Measurements from ENCODE around the gene KREMEN1.

DNA sequence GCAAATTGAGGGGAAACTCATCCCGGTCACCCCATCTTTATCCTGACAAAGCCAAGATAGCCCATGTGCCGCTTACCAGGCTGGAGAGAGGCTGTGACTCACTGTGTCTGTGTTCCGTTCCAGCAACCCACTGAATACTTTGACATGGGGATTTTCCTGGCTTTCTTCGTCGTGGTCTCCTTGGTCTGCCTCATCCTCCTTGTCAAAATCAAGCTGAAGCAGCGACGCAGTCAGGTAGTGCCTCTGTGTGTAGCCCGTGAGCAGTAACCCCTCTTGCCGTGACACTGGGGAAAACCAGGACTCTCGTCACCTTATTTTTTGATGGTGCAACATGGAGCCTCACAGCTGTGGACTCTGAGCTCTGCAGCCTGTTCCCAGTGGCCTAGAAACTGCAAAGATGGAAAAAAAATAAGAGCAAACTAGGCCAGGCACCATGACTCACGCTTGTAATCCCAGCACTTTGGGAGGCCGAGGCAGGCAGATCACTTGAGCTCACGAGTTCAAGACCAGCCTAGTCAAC is 28.1 kb upstream of the KREMEN1 start:
- TF ChIP-seq, protein P1, sequence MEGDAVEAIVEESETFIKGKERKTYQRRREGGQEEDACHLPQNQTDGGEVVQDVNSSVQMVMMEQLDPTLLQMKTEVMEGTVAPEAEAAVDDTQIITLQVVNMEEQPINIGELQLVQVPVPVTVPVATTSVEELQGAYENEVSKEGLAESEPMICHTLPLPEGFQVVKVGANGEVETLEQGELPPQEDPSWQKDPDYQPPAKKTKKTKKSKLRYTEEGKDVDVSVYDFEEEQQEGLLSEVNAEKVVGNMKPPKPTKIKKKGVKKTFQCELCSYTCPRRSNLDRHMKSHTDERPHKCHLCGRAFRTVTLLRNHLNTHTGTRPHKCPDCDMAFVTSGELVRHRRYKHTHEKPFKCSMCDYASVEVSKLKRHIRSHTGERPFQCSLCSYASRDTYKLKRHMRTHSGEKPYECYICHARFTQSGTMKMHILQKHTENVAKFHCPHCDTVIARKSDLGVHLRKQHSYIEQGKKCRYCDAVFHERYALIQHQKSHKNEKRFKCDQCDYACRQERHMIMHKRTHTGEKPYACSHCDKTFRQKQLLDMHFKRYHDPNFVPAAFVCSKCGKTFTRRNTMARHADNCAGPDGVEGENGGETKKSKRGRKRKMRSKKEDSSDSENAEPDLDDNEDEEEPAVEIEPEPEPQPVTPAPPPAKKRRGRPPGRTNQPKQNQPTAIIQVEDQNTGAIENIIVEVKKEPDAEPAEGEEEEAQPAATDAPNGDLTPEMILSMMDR (conservative IDR thresholded peaks at IDR 0.05; ENCODE audit: low read depth, low read length): no peak
- TF ChIP-seq EZH2 (IDR thresholded peaks at IDR 0.05; ENCODE audit: low read length, unreplicated experiment) (no peak), EZH2phosphoT487 (IDR thresholded peaks at IDR 0.05; ENCODE audit: borderline replicate concordance, low read length) (no peak)

Measured in PC-3 (cell line).